Tibial artery (tissue), 4 donors: ENCODE data around the gene CCDC40.
"Not testable (repeated sequence)": the region's sequence is repeated elsewhere in the genome, so short reads cannot be mapped to it uniquely, and the experiment has no call there.

Experiments
- DNase-seq, 2 donors: peaks; one replicate each; pipeline ENCODE4 v3.0.0-alpha.2; 2019
- H3K27ac ChIP-seq, 2 donors: fragments of 200-600 bp; sonication (generic) in 1 of 2; 1 replicate in 1 of 2; 2 replicates in 1 of 2; pipeline ENCODE4 v1.5.1; 2018 to 2019; ENCODE audit warnings: mild to moderate bottlenecking in 1 of 2
- H3K27me3 ChIP-seq, 2 donors: fragments of 200-600 bp; sonication (generic) in 1 of 2; one replicate each; pipeline versions ENCODE4 v1.5.1 to v1.6.0; 2016 to 2019
- H3K36me3 ChIP-seq, 3 donors: fragments of 200-600 bp; sonication (generic) in 2 of 3; one replicate each; pipeline ENCODE4 v1.5.1; 2016 to 2019; ENCODE audit warnings: mild to moderate bottlenecking in 2 of 3
- H3K4me1 ChIP-seq, 4 donors: fragments of 200-600 bp; sonication (generic) in 2 of 4; 1 replicate in 3 of 4; 2 replicates in 1 of 4; pipeline ENCODE4 v1.5.1; 2016 to 2019
- H3K4me3 ChIP-seq, 2 donors: fragments of 200-600 bp; sonication (generic) in 1 of 2; 1 replicate in 1 of 2; 2 replicates in 1 of 2; pipeline ENCODE4 v1.5.1; 2018 to 2019; ENCODE audit warnings: mild to moderate bottlenecking in 2 of 2
- H3K9me3 ChIP-seq, 3 donors: fragments of 200-600 bp; sonication (generic) in 1 of 3; one replicate each; pipeline ENCODE4 v1.5.1; 2016 to 2019
- CTCF ChIP-seq, 2 experiments: fragments of 200-600 bp in 1 of 2; fragments of 450-650 bp in 1 of 2; IDR thresholded peaks; one replicate each; pipeline ENCODE4 v1.5.1; 2017 to 2019; ENCODE audit warnings: antibody characterized with exemption in 2 of 2, mild to moderate bottlenecking in 1 of 2, moderate library complexity in 1 of 2
- intact Hi-C: fragments of 100-400 bp; cut with DNase I; formaldehyde crosslinking; loops from one replicate; pipeline ENCODE4 v1.15.0; 2023; ENCODE audit warnings: low total_unique reads

Gene CCDC40

GRCh38 chr17:80087346-80088265, 51.2 kb downstream of the CCDC40 start:
- Histone ChIP-seq H3K9me3 (no peaks in the 10 kb centered on the region), H3K36me3 (peaks cover 0 to 12% (median 0%) of the 10 kb centered on the region in 3 donors), H3K27me3 (no peaks in the 10 kb centered on the region), H3K4me1 (peaks cover 0 to 5% (median 3%) of the 10 kb centered on the region in 4 donors), H3K27ac (no peak overlapping the region), H3K4me3 (no peak overlapping the region)
- intact Hi-C loops: no loop called here
- TF ChIP-seq CTCF (IDR thresholded peaks at IDR 0.05): no peak
- DNase-seq: no peak

- no peaks in the 10 kb centered on the region for H3K4me1 ChIP-seq
- no peak overlapping the region for H3K27ac ChIP-seq
- no peak overlapping the region for H3K4me3 ChIP-seq
- no peaks in the 10 kb centered on the region for H3K9me3 ChIP-seq
- H3K36me3 ChIP-seq: peaks cover 0 to 10% (median 0%) of the 10 kb centered on the region in 3 donors
- H3K27me3 ChIP-seq: no peaks in the 10 kb centered on the region
- no peak for DNase-seq
- no peak for TF ChIP-seq CTCF (IDR thresholded peaks at IDR 0.05)
- intact Hi-C loops: no loop called here
Observed at GRCh38 chr17:80089762-80090161, 53.3 kb downstream of the CCDC40 start.

GRCh38 chr17:80090164-80090563, 53.7 kb downstream of the CCDC40 start:
- DNase-seq: not testable (repeated sequence)

GRCh38 chr17:80091376-80091775, 54.9 kb downstream of the CCDC40 start:
- intact Hi-C loops: no loop called here
- H3K36me3 ChIP-seq: peaks cover 0 to 7% (median 0%) of the 10 kb centered on the region in 3 donors
- no peaks in the 10 kb centered on the region for H3K4me1 ChIP-seq
- H3K9me3 ChIP-seq: no peaks in the 10 kb centered on the region
- H3K27me3 ChIP-seq: no peaks in the 10 kb centered on the region
- no peak overlapping the region for H3K27ac ChIP-seq
- H3K4me3 ChIP-seq: no peak overlapping the region
- no peak for DNase-seq
- no peak for TF ChIP-seq CTCF (IDR thresholded peaks at IDR 0.05)

More at GRCh38 chr17:80090164-80090563, 53.7 kb downstream of the CCDC40 start:
- H3K27me3 ChIP-seq, H3K27ac ChIP-seq, H3K4me3 ChIP-seq, H3K9me3 ChIP-seq, H3K4me1 ChIP-seq, intact Hi-C loops, H3K36me3 ChIP-seq: not testable (repeated sequence)

GRCh38 chr17:80092959-80093358, 56.5 kb downstream of the CCDC40 start:
- Histone ChIP-seq H3K4me3 (no peak overlapping the region), H3K4me1 (no peaks in the 10 kb centered on the region), H3K36me3 (peaks cover 0 to 7% (median 0%) of the 10 kb centered on the region in 3 donors), H3K27ac (no peak overlapping the region), H3K9me3 (no peaks in the 10 kb centered on the region), H3K27me3 (no peaks in the 10 kb centered on the region)
- intact Hi-C loops: no loop called here
- peak in 1 of 2 donors; percentile 40 for DNase-seq
- no peak for TF ChIP-seq CTCF (IDR thresholded peaks at IDR 0.05)

- no peak for DNase-seq
- H3K27ac ChIP-seq: no peak overlapping the region
- H3K4me1 ChIP-seq: peaks cover 0 to 3% (median under 1%) of the 10 kb centered on the region in 4 donors
- no peaks in the 10 kb centered on the region for H3K9me3 ChIP-seq
- no peak for TF ChIP-seq CTCF (IDR thresholded peaks at IDR 0.05)
- H3K36me3 ChIP-seq: no peaks in the 10 kb centered on the region
- no peaks in the 10 kb centered on the region for H3K27me3 ChIP-seq
- no peak overlapping the region for H3K4me3 ChIP-seq
- intact Hi-C loops: no loop called here
Observed at GRCh38 chr17:80095038-80095843, 58.8 kb downstream of the CCDC40 start.
